A673 (cell line): ENCODE data around the gene THSD7B.

ENCODE experiments used
- CTCF ChIP-seq: fragments of 300-800, 200-600 bp; sonication (generic); conservative IDR thresholded peaks from 2 replicates; pipeline ENCODE4 v1.5.1; 2017; ENCODE audit warnings: low read depth, mild to moderate bottlenecking, antibody characterized with exemption, low read length, moderate library complexity, mixed read lengths
- EZH2 ChIP-seq: fragments of 200-600 bp; sonication (generic); IDR thresholded peaks from 2 replicates; pipeline ENCODE4 v1.6.1; 2017; ENCODE audit warnings: borderline replicate concordance, low read depth, mild to moderate bottlenecking, mixed read lengths, antibody characterized with exemption, low read length; ENCODE audit not compliant: poor library complexity, severe bottlenecking

GRCh38 chr2:137261881-137262585 lies 496.7 kb downstream of the THSD7B start:
- TF ChIP-seq CTCF (no peak), EZH2 (no peak)
